ENCODE results near the gene ZNF556. TPM values are rescaled to one million over a fixed set of nuclear protein-coding genes. Genes with fewer than 3 reads are reported as not detected.

The ZNF556 gene
- total and polyA plus RNA-seq, 2 experiments from 2014 or later = not detected

DNA sequence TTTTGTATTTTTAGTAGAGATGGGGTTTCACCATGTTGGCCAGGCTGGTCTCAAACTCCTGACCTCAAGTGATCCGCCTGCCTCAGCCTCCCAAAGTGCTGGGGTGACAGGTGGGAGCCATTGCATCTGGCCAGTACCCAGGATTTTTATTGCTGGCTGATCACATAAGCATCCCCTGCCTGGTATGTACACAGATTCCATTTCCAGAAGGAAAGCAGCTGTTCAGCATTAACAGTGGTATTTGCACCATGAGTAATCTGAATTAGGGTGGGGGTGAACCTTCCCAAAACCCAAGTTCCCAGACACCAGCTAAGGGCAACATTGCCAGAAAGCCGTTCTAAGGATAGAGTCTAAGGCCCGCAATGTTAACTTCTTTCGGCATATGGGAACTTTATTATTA, 18.5 kb upstream of the ZNF556 start:
- Histone ChIP-seq H3F3A (replicated peaks; ENCODE audit: low read depth) (no peaks in the 10 kb centered on the region), H2AFZ (no peak overlapping the region), H3K27ac (ENCODE audit: low read depth) (no peak overlapping the region), H3K36me3 (ENCODE audit: insufficient read depth) (peaks cover 37% of the 10 kb centered on the region), H3K4me3 (no peak overlapping the region), H3K4me2 (no peak overlapping the region), H3K9me2 (ENCODE audit: insufficient read depth) (no peaks in the 10 kb centered on the region), H3K79me2 (replicated peaks; ENCODE audit: insufficient read depth) (peaks cover 13% of the 10 kb centered on the region), H4K20me1 (replicated peaks; ENCODE audit: insufficient read depth) (no peaks in the 10 kb centered on the region; the same call in 1 of the 2 replicates), H3K4me1 (ENCODE audit: insufficient read depth) (no peaks in the 10 kb centered on the region), H3K27me3 (ENCODE audit: insufficient read depth) (no peaks in the 10 kb centered on the region)
- peaks cover 86% of the 10 kb centered on the region for H3K9me3 Mint-ChIP-seq
- H3K27ac Mint-ChIP-seq = no peak overlapping the region
- DNase-seq (ENCODE audit: low spot score) (no peak), ATAC-seq (no peak)
- no peak overlapping the region for H3K4me3 Mint-ChIP-seq
- no peaks in the 10 kb centered on the region for H3K4me1 Mint-ChIP-seq
- peaks cover 83% of the 10 kb centered on the region for H3K36me3 Mint-ChIP-seq (ENCODE audit: low read depth)
- TF ChIP-seq EZH2phosphoT487 (IDR thresholded peaks at IDR 0.05; ENCODE audit: unreplicated experiment) (no peak), NANOG (IDR thresholded peaks at IDR 0.05; ENCODE audit: borderline replicate concordance) (no peak), EZH2 (IDR thresholded peaks at IDR 0.05; ENCODE audit: low read depth, unreplicated experiment) (no peak), POLR2AphosphoS5 (IDR thresholded peaks at IDR 0.05; ENCODE audit: low read depth) (no peak), JUNB (IDR thresholded peaks at IDR 0.05; ENCODE audit: unreplicated experiment) (no peak), ZNF114 (CRISPR knock-in tag; IDR thresholded peaks at IDR 0.05) (no peak), ZNF331 (CRISPR knock-in tag; IDR thresholded peaks at IDR 0.05; ENCODE audit: low read depth) (no peak), STAT1 (IDR thresholded peaks at IDR 0.05; ENCODE audit: unreplicated experiment) (no peak)
- TF ChIP-seq, protein P1, sequence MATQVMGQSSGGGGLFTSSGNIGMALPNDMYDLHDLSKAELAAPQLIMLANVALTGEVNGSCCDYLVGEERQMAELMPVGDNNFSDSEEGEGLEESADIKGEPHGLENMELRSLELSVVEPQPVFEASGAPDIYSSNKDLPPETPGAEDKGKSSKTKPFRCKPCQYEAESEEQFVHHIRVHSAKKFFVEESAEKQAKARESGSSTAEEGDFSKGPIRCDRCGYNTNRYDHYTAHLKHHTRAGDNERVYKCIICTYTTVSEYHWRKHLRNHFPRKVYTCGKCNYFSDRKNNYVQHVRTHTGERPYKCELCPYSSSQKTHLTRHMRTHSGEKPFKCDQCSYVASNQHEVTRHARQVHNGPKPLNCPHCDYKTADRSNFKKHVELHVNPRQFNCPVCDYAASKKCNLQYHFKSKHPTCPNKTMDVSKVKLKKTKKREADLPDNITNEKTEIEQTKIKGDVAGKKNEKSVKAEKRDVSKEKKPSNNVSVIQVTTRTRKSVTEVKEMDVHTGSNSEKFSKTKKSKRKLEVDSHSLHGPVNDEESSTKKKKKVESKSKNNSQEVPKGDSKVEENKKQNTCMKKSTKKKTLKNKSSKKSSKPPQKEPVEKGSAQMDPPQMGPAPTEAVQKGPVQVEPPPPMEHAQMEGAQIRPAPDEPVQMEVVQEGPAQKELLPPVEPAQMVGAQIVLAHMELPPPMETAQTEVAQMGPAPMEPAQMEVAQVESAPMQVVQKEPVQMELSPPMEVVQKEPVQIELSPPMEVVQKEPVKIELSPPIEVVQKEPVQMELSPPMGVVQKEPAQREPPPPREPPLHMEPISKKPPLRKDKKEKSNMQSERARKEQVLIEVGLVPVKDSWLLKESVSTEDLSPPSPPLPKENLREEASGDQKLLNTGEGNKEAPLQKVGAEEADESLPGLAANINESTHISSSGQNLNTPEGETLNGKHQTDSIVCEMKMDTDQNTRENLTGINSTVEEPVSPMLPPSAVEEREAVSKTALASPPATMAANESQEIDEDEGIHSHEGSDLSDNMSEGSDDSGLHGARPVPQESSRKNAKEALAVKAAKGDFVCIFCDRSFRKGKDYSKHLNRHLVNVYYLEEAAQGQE (IDR thresholded peaks at IDR 0.05; ENCODE audit: unreplicated experiment) = no peak
- TF ChIP-seq, protein P2, sequence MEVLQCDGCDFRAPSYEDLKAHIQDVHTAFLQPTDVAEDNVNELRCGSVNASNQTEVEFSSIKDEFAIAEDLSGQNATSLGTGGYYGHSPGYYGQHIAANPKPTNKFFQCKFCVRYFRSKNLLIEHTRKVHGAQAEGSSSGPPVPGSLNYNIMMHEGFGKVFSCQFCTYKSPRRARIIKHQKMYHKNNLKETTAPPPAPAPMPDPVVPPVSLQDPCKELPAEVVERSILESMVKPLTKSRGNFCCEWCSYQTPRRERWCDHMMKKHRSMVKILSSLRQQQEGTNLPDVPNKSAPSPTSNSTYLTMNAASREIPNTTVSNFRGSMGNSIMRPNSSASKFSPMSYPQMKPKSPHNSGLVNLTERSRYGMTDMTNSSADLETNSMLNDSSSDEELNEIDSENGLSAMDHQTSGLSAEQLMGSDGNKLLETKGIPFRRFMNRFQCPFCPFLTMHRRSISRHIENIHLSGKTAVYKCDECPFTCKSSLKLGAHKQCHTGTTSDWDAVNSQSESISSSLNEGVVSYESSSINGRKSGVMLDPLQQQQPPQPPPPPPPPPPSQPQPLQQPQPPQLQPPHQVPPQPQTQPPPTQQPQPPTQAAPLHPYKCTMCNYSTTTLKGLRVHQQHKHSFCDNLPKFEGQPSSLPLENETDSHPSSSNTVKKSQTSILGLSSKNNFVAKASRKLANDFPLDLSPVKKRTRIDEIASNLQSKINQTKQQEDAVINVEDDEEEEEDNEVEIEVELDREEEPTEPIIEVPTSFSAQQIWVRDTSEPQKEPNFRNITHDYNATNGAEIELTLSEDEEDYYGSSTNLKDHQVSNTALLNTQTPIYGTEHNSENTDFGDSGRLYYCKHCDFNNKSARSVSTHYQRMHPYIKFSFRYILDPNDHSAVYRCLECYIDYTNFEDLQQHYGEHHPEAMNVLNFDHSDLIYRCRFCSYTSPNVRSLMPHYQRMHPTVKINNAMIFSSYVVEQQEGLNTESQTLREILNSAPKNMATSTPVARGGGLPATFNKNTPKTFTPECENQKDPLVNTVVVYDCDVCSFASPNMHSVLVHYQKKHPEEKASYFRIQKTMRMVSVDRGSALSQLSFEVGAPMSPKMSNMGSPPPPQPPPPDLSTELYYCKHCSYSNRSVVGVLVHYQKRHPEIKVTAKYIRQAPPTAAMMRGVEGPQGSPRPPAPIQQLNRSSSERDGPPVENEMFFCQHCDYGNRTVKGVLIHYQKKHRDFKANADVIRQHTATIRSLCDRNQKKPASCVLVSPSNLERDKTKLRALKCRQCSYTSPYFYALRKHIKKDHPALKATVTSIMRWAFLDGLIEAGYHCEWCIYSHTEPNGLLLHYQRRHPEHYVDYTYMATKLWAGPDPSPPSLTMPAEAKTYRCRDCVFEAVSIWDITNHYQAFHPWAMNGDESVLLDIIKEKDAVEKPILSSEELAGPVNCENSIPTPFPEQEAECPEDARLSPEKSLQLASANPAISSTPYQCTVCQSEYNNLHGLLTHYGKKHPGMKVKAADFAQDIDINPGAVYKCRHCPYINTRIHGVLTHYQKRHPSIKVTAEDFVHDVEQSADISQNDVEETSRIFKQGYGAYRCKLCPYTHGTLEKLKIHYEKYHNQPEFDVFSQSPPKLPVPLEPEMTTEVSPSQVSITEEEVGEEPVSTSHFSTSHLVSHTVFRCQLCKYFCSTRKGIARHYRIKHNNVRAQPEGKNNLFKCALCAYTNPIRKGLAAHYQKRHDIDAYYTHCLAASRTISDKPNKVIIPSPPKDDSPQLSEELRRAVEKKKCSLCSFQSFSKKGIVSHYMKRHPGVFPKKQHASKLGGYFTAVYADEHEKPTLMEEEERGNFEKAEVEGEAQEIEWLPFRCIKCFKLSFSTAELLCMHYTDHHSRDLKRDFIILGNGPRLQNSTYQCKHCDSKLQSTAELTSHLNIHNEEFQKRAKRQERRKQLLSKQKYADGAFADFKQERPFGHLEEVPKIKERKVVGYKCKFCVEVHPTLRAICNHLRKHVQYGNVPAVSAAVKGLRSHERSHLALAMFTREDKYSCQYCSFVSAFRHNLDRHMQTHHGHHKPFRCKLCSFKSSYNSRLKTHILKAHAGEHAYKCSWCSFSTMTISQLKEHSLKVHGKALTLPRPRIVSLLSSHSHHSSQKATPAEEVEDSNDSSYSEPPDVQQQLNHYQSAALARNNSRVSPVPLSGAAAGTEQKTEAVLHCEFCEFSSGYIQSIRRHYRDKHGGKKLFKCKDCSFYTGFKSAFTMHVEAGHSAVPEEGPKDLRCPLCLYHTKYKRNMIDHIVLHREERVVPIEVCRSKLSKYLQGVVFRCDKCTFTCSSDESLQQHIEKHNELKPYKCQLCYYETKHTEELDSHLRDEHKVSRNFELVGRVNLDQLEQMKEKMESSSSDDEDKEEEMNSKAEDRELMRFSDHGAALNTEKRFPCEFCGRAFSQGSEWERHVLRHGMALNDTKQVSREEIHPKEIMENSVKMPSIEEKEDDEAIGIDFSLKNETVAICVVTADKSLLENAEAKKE (CRISPR knock-in tag; IDR thresholded peaks at IDR 0.05) = no peak
- H3K27me3 Mint-ChIP-seq (ENCODE audit: insufficient read depth, low read depth, poor library complexity) = no peaks in the 10 kb centered on the region

All from GM23338 (cell line).